Measurements from ENCODE around the gene DCHS1. TPM values are rescaled to one million over a fixed set of nuclear protein-coding genes. Genes with fewer than 3 reads are reported as not detected.

DCHS1 gene
- total RNA-seq, 1 donor from 2014 or later = 15.5 TPM

DNA sequence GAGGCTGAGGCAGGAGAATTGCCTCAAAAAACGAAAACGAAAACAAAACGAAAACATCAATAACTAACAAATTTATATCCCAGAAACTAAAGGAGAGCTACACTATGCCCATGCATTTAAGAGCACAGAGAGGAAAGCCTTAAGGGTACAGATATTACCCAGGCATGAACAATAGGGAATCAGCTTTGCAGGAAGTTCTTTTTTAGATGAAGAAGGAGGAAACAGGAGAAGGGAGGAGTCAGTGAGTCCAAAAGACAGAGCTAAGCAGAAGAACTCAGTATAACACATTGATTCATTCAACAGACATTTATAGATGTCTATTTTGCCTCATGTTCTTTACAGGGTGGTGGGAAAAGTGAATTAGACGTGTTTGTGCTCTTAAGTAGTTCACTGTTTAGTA is 19.3 kb upstream of the DCHS1 start:
- Histone ChIP-seq H3K36me3 (ENCODE audit: control insufficient read depth, insufficient read depth, low read length) (no peaks in the 10 kb centered on the region), H3K27me3 (ENCODE audit: control insufficient read depth, insufficient read depth, low read length) (no peaks in the 10 kb centered on the region), H3K4me3 (ENCODE audit: low read depth, low read length) (no peak overlapping the region)
- TF ChIP-seq, protein P1, sequence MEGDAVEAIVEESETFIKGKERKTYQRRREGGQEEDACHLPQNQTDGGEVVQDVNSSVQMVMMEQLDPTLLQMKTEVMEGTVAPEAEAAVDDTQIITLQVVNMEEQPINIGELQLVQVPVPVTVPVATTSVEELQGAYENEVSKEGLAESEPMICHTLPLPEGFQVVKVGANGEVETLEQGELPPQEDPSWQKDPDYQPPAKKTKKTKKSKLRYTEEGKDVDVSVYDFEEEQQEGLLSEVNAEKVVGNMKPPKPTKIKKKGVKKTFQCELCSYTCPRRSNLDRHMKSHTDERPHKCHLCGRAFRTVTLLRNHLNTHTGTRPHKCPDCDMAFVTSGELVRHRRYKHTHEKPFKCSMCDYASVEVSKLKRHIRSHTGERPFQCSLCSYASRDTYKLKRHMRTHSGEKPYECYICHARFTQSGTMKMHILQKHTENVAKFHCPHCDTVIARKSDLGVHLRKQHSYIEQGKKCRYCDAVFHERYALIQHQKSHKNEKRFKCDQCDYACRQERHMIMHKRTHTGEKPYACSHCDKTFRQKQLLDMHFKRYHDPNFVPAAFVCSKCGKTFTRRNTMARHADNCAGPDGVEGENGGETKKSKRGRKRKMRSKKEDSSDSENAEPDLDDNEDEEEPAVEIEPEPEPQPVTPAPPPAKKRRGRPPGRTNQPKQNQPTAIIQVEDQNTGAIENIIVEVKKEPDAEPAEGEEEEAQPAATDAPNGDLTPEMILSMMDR (IDR thresholded peaks at IDR 0.05; ENCODE audit: insufficient read depth, low read length, poor library complexity, severe bottlenecking) = no peak
- no peak for DNase-seq (ENCODE audit: low read depth)

DNA sequence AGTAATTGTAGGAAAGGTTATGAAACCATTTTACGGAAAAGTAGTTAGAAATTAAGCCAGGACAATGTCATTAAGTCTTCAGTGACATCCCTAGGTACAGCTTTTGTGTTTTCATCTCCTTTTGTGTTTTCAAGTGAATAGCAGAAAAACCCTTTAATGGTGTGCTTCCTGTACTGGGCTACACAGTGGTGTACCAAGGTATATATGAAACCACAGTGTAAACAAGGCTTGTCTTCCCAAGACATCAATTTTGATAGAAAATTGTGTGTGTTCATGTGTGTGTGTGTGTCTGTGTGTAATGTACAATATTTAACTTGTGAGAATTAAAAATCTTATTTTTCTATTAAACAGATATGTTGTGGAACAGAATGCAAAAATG is 18.6 kb upstream of the DCHS1 start:
- Histone ChIP-seq H3K4me3 (ENCODE audit: low read depth, low read length) (no peak overlapping the region), H3K36me3 (ENCODE audit: control insufficient read depth, insufficient read depth, low read length) (no peaks in the 10 kb centered on the region), H3K27me3 (ENCODE audit: control insufficient read depth, insufficient read depth, low read length) (no peaks in the 10 kb centered on the region)
- no peak for DNase-seq (ENCODE audit: low read depth)
- TF ChIP-seq, protein P1 (IDR thresholded peaks at IDR 0.05; ENCODE audit: insufficient read depth, low read length, poor library complexity, severe bottlenecking) = no peak

GRCh38 chr11:6673523-6674218 is 18.1 kb upstream of the DCHS1 start:
- DNase-seq (ENCODE audit: low read depth) = no peak
- H3K4me3 ChIP-seq (ENCODE audit: low read depth, low read length) = no peak overlapping the region
- H3K36me3 ChIP-seq (ENCODE audit: control insufficient read depth, insufficient read depth, low read length) = no peaks in the 10 kb centered on the region
- TF ChIP-seq, protein P1 (IDR thresholded peaks at IDR 0.05; ENCODE audit: insufficient read depth, low read length, poor library complexity, severe bottlenecking) = no peak
- H3K27me3 ChIP-seq (ENCODE audit: control insufficient read depth, insufficient read depth, low read length) = no peaks in the 10 kb centered on the region

- H3K36me3 ChIP-seq (ENCODE audit: control insufficient read depth, insufficient read depth, low read length) = no peaks in the 10 kb centered on the region
- TF ChIP-seq, protein P1 (IDR thresholded peaks at IDR 0.05; ENCODE audit: insufficient read depth, low read length, poor library complexity, severe bottlenecking) = no peak
- DNase-seq (ENCODE audit: low read depth) = no peak
- H3K27me3 ChIP-seq (ENCODE audit: control insufficient read depth, insufficient read depth, low read length) = no peaks in the 10 kb centered on the region
- no peak overlapping the region for H3K4me3 ChIP-seq (ENCODE audit: low read depth, low read length)
These were observed 16.4 kb upstream of the DCHS1 start for GRCh38 chr11:6671991-6672390.

- DNase-seq (ENCODE audit: low read depth) = no peak
- TF ChIP-seq, protein P1 (IDR thresholded peaks at IDR 0.05; ENCODE audit: insufficient read depth, low read length, poor library complexity, severe bottlenecking) = no peak
- Histone ChIP-seq H3K27me3 (ENCODE audit: control insufficient read depth, insufficient read depth, low read length) (no peaks in the 10 kb centered on the region), H3K4me3 (ENCODE audit: low read depth, low read length) (no peak overlapping the region), H3K36me3 (ENCODE audit: control insufficient read depth, insufficient read depth, low read length) (no peaks in the 10 kb centered on the region)
These were observed 14.7 kb upstream of the DCHS1 start for GRCh38 chr11:6670202-6670830.

All from kidney epithelial cell (primary cell).